HG03196 (cell line): ENCODE data around the gene DIRAS1.

Source experiments
- ATAC-seq: cut with Tn5 transposase; IDR thresholded peaks from one replicate; pipeline ENCODE4 v1.9.1; 2021; ENCODE audit not compliant: unreplicated experiment

DIRAS1 gene

GRCh38 chr19:2755811-2756210, 34.6 kb upstream of the DIRAS1 start:
- ATAC-seq = no peak

GRCh38 chr19:2755448-2755705, 34.2 kb upstream of the DIRAS1 start:
- no peak for ATAC-seq

- no peak for ATAC-seq
Observed at GRCh38 chr19:2754659-2755447, 33.7 kb upstream of the DIRAS1 start.

GRCh38 chr19:2751438-2751830, 30.3 kb upstream of the DIRAS1 start:
- no peak for ATAC-seq

- no peak for ATAC-seq
Observed at GRCh38 chr19:2750808-2751437, 29.8 kb upstream of the DIRAS1 start.

GRCh38 chr19:2747349-2747748, 26.2 kb upstream of the DIRAS1 start:
- no peak for ATAC-seq

GRCh38 chr19:2744113-2744512, 22.9 kb upstream of the DIRAS1 start:
- no peak for ATAC-seq

GRCh38 chr19:2743099-2743498, 21.9 kb upstream of the DIRAS1 start:
- no peak for ATAC-seq

- no peak for ATAC-seq
Observed at GRCh38 chr19:2740314-2740656, 19.1 kb upstream of the DIRAS1 start.

- ATAC-seq = peak; percentile 84
Observed at GRCh38 chr19:2739602-2740313, 18.6 kb upstream of the DIRAS1 start, which contains the start of gene SLC39A3. SLC39A3 (minus strand) TSS chr19:2740017; CDS start chr19:2737257, 2,760 bp downstream.

- ATAC-seq = no peak
Observed at GRCh38 chr19:2736550-2737190, 15.5 kb upstream of the DIRAS1 start.

- no peak for ATAC-seq
Observed at GRCh38 chr19:2735374-2735773, 14.2 kb upstream of the DIRAS1 start.

- ATAC-seq = no peak
Observed at GRCh38 chr19:2734589-2735288, 13.6 kb upstream of the DIRAS1 start.

GRCh38 chr19:2733930-2734588, 12.9 kb upstream of the DIRAS1 start:
- ATAC-seq = no peak

GRCh38 chr19:2732883-2733282, 11.7 kb upstream of the DIRAS1 start:
- no peak for ATAC-seq

GRCh38 chr19:2732157-2732725, 11.1 kb upstream of the DIRAS1 start:
- no peak for ATAC-seq

- ATAC-seq = no peak
Observed at GRCh38 chr19:2731181-2731995, 10.2 kb upstream of the DIRAS1 start.

- ATAC-seq = no peak
Observed at GRCh38 chr19:2729943-2730818, 9.0 kb upstream of the DIRAS1 start.
